ENCODE data around the gene WNT2B.

The WNT2B gene

DNA sequence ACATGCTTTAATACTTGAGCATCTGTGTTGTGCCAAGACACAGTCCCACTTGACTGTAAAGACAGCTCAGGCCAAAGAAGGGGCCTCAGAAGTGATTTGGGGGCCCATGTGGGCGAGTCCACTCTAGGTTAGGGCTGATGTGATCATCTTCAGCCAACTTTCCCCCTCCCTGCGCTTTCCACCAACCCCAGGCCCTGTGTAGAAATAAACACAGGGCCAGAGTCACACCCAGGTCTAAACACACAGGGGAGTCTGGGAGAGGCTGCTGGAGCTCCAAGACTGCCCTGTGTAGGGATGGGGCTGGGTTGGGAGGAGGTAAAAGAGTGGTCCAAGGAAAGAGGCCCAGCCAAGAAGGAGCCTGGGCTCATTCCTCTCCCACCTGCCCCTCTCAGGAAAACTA is 2.5 kb upstream of the WNT2B start:
- TF ChIP-seq, protein P1, sequence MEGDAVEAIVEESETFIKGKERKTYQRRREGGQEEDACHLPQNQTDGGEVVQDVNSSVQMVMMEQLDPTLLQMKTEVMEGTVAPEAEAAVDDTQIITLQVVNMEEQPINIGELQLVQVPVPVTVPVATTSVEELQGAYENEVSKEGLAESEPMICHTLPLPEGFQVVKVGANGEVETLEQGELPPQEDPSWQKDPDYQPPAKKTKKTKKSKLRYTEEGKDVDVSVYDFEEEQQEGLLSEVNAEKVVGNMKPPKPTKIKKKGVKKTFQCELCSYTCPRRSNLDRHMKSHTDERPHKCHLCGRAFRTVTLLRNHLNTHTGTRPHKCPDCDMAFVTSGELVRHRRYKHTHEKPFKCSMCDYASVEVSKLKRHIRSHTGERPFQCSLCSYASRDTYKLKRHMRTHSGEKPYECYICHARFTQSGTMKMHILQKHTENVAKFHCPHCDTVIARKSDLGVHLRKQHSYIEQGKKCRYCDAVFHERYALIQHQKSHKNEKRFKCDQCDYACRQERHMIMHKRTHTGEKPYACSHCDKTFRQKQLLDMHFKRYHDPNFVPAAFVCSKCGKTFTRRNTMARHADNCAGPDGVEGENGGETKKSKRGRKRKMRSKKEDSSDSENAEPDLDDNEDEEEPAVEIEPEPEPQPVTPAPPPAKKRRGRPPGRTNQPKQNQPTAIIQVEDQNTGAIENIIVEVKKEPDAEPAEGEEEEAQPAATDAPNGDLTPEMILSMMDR (IDR thresholded peaks at IDR 0.05) = no peak
- Histone ChIP-seq H3K4me2 (ENCODE audit: low read length) (no peak overlapping the region), H3K27me3 (ENCODE audit: control insufficient read depth, insufficient read depth, low read length) (no peaks in the 10 kb centered on the region), H3K4me1 (peaks cover 3% of the 10 kb centered on the region), H3K4me3 (ENCODE audit: low read depth, low read length) (no peak overlapping the region), H2AFZ (no peak overlapping the region), H3K9me3 (ENCODE audit: control insufficient read depth, low read length) (no peaks in the 10 kb centered on the region), H3K27ac (no peak overlapping the region), H3K9ac (no peak overlapping the region), H3K79me2 (no peaks in the 10 kb centered on the region), H3K36me3 (ENCODE audit: control insufficient read depth, insufficient read depth, low read length) (no peaks in the 10 kb centered on the region)

DNA sequence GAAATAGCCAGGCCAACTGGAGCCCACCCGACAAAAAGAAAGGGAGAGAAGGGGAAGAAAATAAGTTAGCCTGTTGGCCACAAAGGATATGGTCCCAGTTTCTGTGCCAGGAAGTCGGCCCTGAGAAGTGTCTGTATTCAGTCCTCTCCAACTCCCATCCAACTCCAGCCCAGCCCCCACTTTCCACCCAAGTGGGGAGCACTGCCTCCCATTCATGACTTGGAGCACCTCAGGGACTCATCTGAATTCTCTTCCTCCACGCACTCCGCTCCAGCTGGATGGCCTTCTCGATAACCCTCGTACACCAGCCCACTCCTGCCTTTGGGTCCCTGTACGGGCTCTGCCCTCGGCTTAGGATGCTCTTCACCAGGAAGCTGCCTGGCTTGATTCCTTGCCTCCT is 2.0 kb upstream of the WNT2B start:
- Histone ChIP-seq H3K4me3 (ENCODE audit: low read depth, low read length) (no peak overlapping the region), H3K27me3 (ENCODE audit: control insufficient read depth, insufficient read depth, low read length) (no peaks in the 10 kb centered on the region), H3K79me2 (no peaks in the 10 kb centered on the region), H3K36me3 (ENCODE audit: control insufficient read depth, insufficient read depth, low read length) (no peaks in the 10 kb centered on the region), H3K27ac (no peak overlapping the region), H2AFZ (no peak overlapping the region), H3K4me1 (peaks cover 3% of the 10 kb centered on the region), H3K9me3 (ENCODE audit: control insufficient read depth, low read length) (no peaks in the 10 kb centered on the region), H3K4me2 (ENCODE audit: low read length) (no peak overlapping the region), H3K9ac (no peak overlapping the region)
- TF ChIP-seq, protein P1 (IDR thresholded peaks at IDR 0.05) = no peak

DNA sequence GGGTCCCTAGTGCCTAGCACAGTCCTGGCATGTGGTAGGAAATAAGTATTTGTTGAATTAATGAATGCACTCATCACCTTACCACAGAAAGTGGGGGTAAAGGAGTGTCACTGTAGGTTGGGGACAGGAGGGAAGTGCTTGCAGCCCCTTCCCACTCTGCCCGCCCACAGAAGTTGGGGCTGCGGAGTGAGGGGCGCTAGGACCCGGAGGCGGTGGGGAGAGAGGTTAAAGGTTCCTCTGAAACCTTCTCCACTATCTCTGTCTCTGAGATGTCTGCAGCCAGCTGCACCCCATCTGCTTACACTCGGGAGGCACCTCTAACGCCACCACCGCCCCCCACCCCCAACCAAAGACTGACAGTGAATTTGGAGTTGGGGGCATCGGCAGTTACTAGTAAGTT is 1.4 kb upstream of the WNT2B start:
- Histone ChIP-seq H3K9me3 (ENCODE audit: control insufficient read depth, low read length) (no peaks in the 10 kb centered on the region), H2AFZ (no peak overlapping the region), H3K36me3 (ENCODE audit: control insufficient read depth, insufficient read depth, low read length) (no peaks in the 10 kb centered on the region), H3K27ac (no peak overlapping the region), H3K27me3 (ENCODE audit: control insufficient read depth, insufficient read depth, low read length) (no peaks in the 10 kb centered on the region), H3K4me1 (peaks cover 3% of the 10 kb centered on the region), H3K9ac (no peak overlapping the region), H3K79me2 (no peaks in the 10 kb centered on the region), H3K4me2 (ENCODE audit: low read length) (no peak overlapping the region), H3K4me3 (ENCODE audit: low read depth, low read length) (no peak overlapping the region)
- TF ChIP-seq, protein P1 (IDR thresholded peaks at IDR 0.05) = no peak

DNA sequence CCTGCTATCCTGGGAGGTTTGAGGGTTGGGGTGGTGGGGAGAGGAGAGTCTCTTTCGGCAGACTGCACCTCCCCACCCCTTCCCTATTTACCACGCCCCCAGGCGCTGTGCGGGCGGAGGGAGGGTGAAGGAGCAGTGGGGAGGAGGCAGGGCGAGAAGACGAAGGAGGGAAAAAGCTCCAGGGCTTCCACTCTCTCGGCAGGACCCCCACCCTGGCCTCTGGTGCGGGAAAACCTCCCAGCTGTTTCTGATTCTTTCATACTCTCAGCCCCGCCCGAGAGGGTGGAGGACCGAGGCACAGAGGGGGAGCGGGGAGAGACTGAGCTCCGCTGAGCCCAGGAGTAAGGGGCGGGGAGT is 866 bp upstream of the WNT2B start:
- H3K27ac ChIP-seq = no peak overlapping the region
- peak overlapping the region; percentile 67 for H2AFZ ChIP-seq
- TF ChIP-seq, protein P1 (IDR thresholded peaks at IDR 0.05) = no peak
- H3K4me2 ChIP-seq (ENCODE audit: low read length) = peak overlapping the region; percentile 72
- no peak overlapping the region for H3K9ac ChIP-seq
- H3K4me1 ChIP-seq = peaks cover 3% of the 10 kb centered on the region
- H3K79me2 ChIP-seq = no peaks in the 10 kb centered on the region
- H3K36me3 ChIP-seq (ENCODE audit: control insufficient read depth, insufficient read depth, low read length) = no peaks in the 10 kb centered on the region
- peak overlapping the region; percentile 47 for H3K4me3 ChIP-seq (ENCODE audit: low read depth, low read length)
- no peaks in the 10 kb centered on the region for H3K9me3 ChIP-seq (ENCODE audit: control insufficient read depth, low read length)
- H3K27me3 ChIP-seq (ENCODE audit: control insufficient read depth, insufficient read depth, low read length) = no peaks in the 10 kb centered on the region

DNA sequence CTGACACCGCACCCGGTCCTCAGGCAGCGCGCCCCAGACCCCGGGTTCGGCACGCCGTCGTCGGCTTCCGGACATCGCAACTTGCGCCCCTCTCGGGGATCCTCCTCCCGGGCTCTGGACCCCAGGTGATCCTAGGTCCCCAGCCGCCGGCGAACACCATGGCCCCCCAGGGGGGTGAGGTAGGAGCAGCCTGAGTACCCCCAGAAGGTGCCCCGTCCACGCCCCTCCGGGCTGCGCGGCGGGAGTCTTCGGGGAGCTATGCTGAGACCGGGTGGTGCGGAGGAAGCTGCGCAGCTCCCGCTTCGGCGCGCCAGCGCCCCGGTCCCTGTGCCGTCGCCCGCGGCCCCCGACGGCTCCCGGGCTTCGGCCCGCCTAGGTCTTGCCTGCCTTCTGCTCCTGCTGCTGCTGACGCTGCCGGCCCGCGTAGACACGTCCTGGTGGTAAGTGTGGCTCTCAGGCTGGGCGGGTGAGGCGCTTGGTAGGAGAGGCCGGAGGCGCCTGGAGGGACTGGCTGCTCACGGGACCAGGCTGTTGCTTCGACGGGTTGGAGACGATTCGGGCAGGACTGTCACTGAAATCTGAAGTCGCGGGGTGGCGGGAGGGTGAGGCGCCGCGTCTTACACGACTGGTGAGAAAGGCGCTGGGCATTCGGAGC is 367 bp downstream of the WNT2B start:
- Histone ChIP-seq H3K4me3 (ENCODE audit: low read depth, low read length) (peak overlapping the region; percentile 47), H3K27me3 (ENCODE audit: control insufficient read depth, insufficient read depth, low read length) (no peaks in the 10 kb centered on the region), H3K4me1 (peaks cover 3% of the 10 kb centered on the region), H3K36me3 (ENCODE audit: control insufficient read depth, insufficient read depth, low read length) (no peaks in the 10 kb centered on the region), H2AFZ (peak overlapping the region; percentile 67), H3K9ac (no peak overlapping the region), H3K9me3 (ENCODE audit: control insufficient read depth, low read length) (no peaks in the 10 kb centered on the region), H3K4me2 (ENCODE audit: low read length) (peak overlapping the region; percentile 72), H3K27ac (no peak overlapping the region), H3K79me2 (no peaks in the 10 kb centered on the region)
- TF ChIP-seq, protein P1 (IDR thresholded peaks at IDR 0.05) = no peak
